Measurements from ENCODE around the gene NECAB3. TPM values are rescaled to one million over a fixed set of nuclear protein-coding genes. Genes with fewer than 3 reads are reported as not detected.

Gene NECAB3
- total RNA-seq = 10 to 100 TPM; 16.9 to 29.5 TPM

GRCh38 chr20:33674294-33675135, at the start of gene NECAB3:
Gene NECAB3, minus strand, starts transcription at chr20:33674428. Its CDS starts 76 bp downstream, at chr20:33674352.
- H3K9me3 Mint-ChIP-seq = no peaks in the 10 kb centered on the region
- no peaks in the 10 kb centered on the region for H3K27me3 Mint-ChIP-seq
- H3K4me1 Mint-ChIP-seq (ENCODE audit: low read depth in 2 of 2) = peaks cover 22 to 28% of the 10 kb centered on the region in 2 donors
- peak within 1 kb of the TSS; percentile 39 to 58 for H3K27ac Mint-ChIP-seq
- H3K36me3 Mint-ChIP-seq = no peaks in the 10 kb centered on the region
- DNase-seq (ENCODE audit: low spot score) (peak; percentile 84), ATAC-seq (peak; percentile 93 to 95)
- peak within 1 kb of the TSS; percentile 98 for H3K4me3 Mint-ChIP-seq

- DNase-seq (ENCODE audit: low spot score) (no peak), ATAC-seq (no peak)
- H3K27me3 Mint-ChIP-seq = no peaks in the 10 kb centered on the region
- H3K27ac Mint-ChIP-seq = peak overlapping the region; percentile 82 to 85
- H3K36me3 Mint-ChIP-seq = no peaks in the 10 kb centered on the region
- H3K9me3 Mint-ChIP-seq = no peaks in the 10 kb centered on the region
- peak overlapping the region; percentile 66 for H3K4me3 Mint-ChIP-seq
- H3K4me1 Mint-ChIP-seq (ENCODE audit: low read depth in 2 of 2) = peaks cover 17 to 23% of the 10 kb centered on the region in 2 donors
These were observed 47.3 kb upstream of the NECAB3 start for GRCh38 chr20:33721391-33722140.

GRCh38 chr20:33719989-33720709, 45.9 kb upstream of the NECAB3 start, which contains the start of gene PXMP4:
Gene PXMP4, minus strand, starts transcription at chr20:33720310. Its CDS starts 103 bp downstream, at chr20:33720207.
- Mint-ChIP-seq H3K36me3 (no peaks in the 10 kb centered on the region), H3K27me3 (no peaks in the 10 kb centered on the region), H3K27ac (peak within 1 kb of the TSS; percentile 82 to 85), H3K4me3 (peak within 1 kb of the TSS; percentile 88), H3K4me1 (ENCODE audit: low read depth in 2 of 2) (peaks cover 17 to 23% of the 10 kb centered on the region in 2 donors), H3K9me3 (no peaks in the 10 kb centered on the region)
- ATAC-seq = peak; percentile 98 to 99
- DNase-seq (ENCODE audit: low spot score) = peak; percentile 93

- Mint-ChIP-seq H3K36me3 (no peaks in the 10 kb centered on the region), H3K4me1 (ENCODE audit: low read depth in 2 of 2) (peaks cover 17 to 23% of the 10 kb centered on the region in 2 donors), H3K27me3 (no peaks in the 10 kb centered on the region), H3K27ac (peak overlapping the region; percentile 82 to 85), H3K4me3 (peak overlapping the region; percentile 88), H3K9me3 (no peaks in the 10 kb centered on the region)
- DNase-seq (ENCODE audit: low spot score) (peak; percentile 25), ATAC-seq (no peak)
These were observed 45.2 kb upstream of the NECAB3 start for GRCh38 chr20:33719277-33719988.

- H3K36me3 Mint-ChIP-seq = peaks cover 7% of the 10 kb centered on the region
- no peaks in the 10 kb centered on the region for H3K9me3 Mint-ChIP-seq
- peaks cover 20 to 23% of the 10 kb centered on the region in 2 donors for H3K4me1 Mint-ChIP-seq (ENCODE audit: low read depth in 2 of 2)
- ATAC-seq = no peak
- H3K27ac Mint-ChIP-seq = peak overlapping the region in 1 of 2 donors; percentile 2
- no peak overlapping the region for H3K4me3 Mint-ChIP-seq
- DNase-seq (ENCODE audit: low spot score) = peak; percentile 25
- no peaks in the 10 kb centered on the region for H3K27me3 Mint-ChIP-seq
These were observed 42.3 kb upstream of the NECAB3 start for GRCh38 chr20:33716498-33716897.

- Mint-ChIP-seq H3K9me3 (no peaks in the 10 kb centered on the region), H3K36me3 (peaks cover 7% of the 10 kb centered on the region), H3K4me3 (no peak overlapping the region), H3K4me1 (ENCODE audit: low read depth in 2 of 2) (peaks cover 4 to 8% of the 10 kb centered on the region in 2 donors), H3K27me3 (no peaks in the 10 kb centered on the region), H3K27ac (no peak overlapping the region)
- DNase-seq (ENCODE audit: low spot score) (peak; percentile 29), ATAC-seq (no peak)
These were observed 39.7 kb upstream of the NECAB3 start for GRCh38 chr20:33713865-33714367.

GRCh38 chr20:33711446-33711738, 37.2 kb upstream of the NECAB3 start:
- ATAC-seq = no peak
- no peak for DNase-seq (ENCODE audit: low spot score)
- peaks cover 0 to 3% of the 10 kb centered on the region in 2 donors for H3K4me1 Mint-ChIP-seq (ENCODE audit: low read depth in 2 of 2)
- H3K27me3 Mint-ChIP-seq = no peaks in the 10 kb centered on the region
- H3K9me3 Mint-ChIP-seq = no peaks in the 10 kb centered on the region
- H3K27ac Mint-ChIP-seq = no peak overlapping the region
- H3K4me3 Mint-ChIP-seq = no peak overlapping the region
- peaks cover 7% of the 10 kb centered on the region for H3K36me3 Mint-ChIP-seq

- H3K27ac Mint-ChIP-seq = no peak overlapping the region
- ATAC-seq (no peak), DNase-seq (ENCODE audit: low spot score) (no peak)
- no peak overlapping the region for H3K4me3 Mint-ChIP-seq
- H3K4me1 Mint-ChIP-seq (ENCODE audit: low read depth in 2 of 2) = peaks cover 0 to 3% of the 10 kb centered on the region in 2 donors
- H3K27me3 Mint-ChIP-seq = no peaks in the 10 kb centered on the region
- no peaks in the 10 kb centered on the region for H3K9me3 Mint-ChIP-seq
- H3K36me3 Mint-ChIP-seq = peaks cover 7% of the 10 kb centered on the region
These were observed 36.6 kb upstream of the NECAB3 start for GRCh38 chr20:33710681-33711445.

GRCh38 chr20:33709905-33710541, 35.8 kb upstream of the NECAB3 start:
- no peaks in the 10 kb centered on the region for H3K9me3 Mint-ChIP-seq
- H3K36me3 Mint-ChIP-seq = peaks cover 7% of the 10 kb centered on the region
- H3K4me1 Mint-ChIP-seq (ENCODE audit: low read depth in 2 of 2) = peaks cover 0 to 3% of the 10 kb centered on the region in 2 donors
- no peak overlapping the region for H3K4me3 Mint-ChIP-seq
- ATAC-seq (no peak), DNase-seq (ENCODE audit: low spot score) (no peak)
- no peaks in the 10 kb centered on the region for H3K27me3 Mint-ChIP-seq
- no peak overlapping the region for H3K27ac Mint-ChIP-seq

- Mint-ChIP-seq H3K9me3 (no peaks in the 10 kb centered on the region), H3K4me1 (ENCODE audit: low read depth in 2 of 2) (peaks cover 0 to 3% of the 10 kb centered on the region in 2 donors), H3K27ac (no peak overlapping the region), H3K27me3 (no peaks in the 10 kb centered on the region), H3K4me3 (no peak overlapping the region), H3K36me3 (peaks cover 7% of the 10 kb centered on the region)
- DNase-seq (ENCODE audit: low spot score) (no peak), ATAC-seq (no peak)
These were observed 35.2 kb upstream of the NECAB3 start for GRCh38 chr20:33709398-33709797.

GRCh38 chr20:33707668-33708067, 33.4 kb upstream of the NECAB3 start:
- H3K27ac Mint-ChIP-seq = no peak overlapping the region
- no peaks in the 10 kb centered on the region for H3K4me1 Mint-ChIP-seq (ENCODE audit: low read depth in 2 of 2)
- no peaks in the 10 kb centered on the region for H3K27me3 Mint-ChIP-seq
- DNase-seq (ENCODE audit: low spot score) (no peak), ATAC-seq (no peak)
- H3K9me3 Mint-ChIP-seq = no peaks in the 10 kb centered on the region
- H3K36me3 Mint-ChIP-seq = no peaks in the 10 kb centered on the region
- no peak overlapping the region for H3K4me3 Mint-ChIP-seq
